ENCODE data around the gene FRMPD2. TPM values are rescaled to one million over a fixed set of nuclear protein-coding genes. Genes with fewer than 3 reads are reported as not detected.
A peak's percentile ranks its signal among the peaks of the same experiment; 100 is the strongest.

Gene FRMPD2
- total RNA-seq, 1 experiment from 2014 or later = 0.44 TPM

DNA sequence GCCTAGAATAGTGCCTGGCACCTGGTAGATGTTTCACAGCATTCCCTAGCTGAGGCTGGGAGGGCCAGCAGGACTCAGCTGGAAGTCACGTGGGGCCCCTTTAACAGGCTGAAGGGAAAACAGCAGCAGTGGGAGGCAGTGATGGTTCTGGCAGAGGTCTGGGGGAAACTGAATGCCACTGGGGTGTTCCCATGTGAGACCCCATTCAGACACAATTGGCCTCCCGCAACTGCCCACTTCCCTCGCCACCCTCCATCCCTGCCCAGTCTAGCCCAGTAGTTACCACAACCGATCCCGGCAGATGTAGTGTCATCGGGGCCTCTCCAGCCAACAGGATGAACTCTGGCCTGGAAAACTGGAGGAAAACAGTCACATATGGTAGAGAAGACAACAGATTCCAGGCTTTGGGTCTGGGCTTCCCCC lies 38.3 kb downstream of the FRMPD2 start:
- no peak overlapping the region for H3K9ac ChIP-seq (ENCODE audit: extremely low read depth, insufficient read length, low read length)
- no peak overlapping the region for H4K91ac ChIP-seq (ENCODE audit: insufficient read length, low read depth, low read length)
- H3K56ac ChIP-seq (ENCODE audit: insufficient read length, low read depth, low read length) = no peak overlapping the region
- no peak overlapping the region for H2BK15ac ChIP-seq (ENCODE audit: low read depth, low read length)
- no peaks in the 10 kb centered on the region for H3K23me2 ChIP-seq (ENCODE audit: insufficient read length, low read depth, low read length, poor library complexity, severe bottlenecking)
- H4K5ac ChIP-seq (ENCODE audit: insufficient read length, low read depth, low read length) = no peak overlapping the region
- H3K27me3 Mint-ChIP-seq (ENCODE audit: low read depth) = no peaks in the 10 kb centered on the region
- no peaks in the 10 kb centered on the region for H3K79me1 ChIP-seq (ENCODE audit: insufficient read depth, low read depth, low read length, poor library complexity, severe bottlenecking)
- no peak overlapping the region for H2BK20ac ChIP-seq (ENCODE audit: low read depth, low read length, poor library complexity, severe bottlenecking)
- peaks cover 9 to 18% of the 10 kb centered on the region in 2 experiments for H3K4me1 Mint-ChIP-seq
- no peak overlapping the region for H3K4me2 ChIP-seq (ENCODE audit: insufficient read depth, insufficient read length, low read length)
- H3K4me1 ChIP-seq (ENCODE audit: insufficient read depth, low read length) = 0 out of 2 replicates have a peak, but pooled peaks cover 1% of the 10 kb centered on the region
- TF ChIP-seq, protein P1, sequence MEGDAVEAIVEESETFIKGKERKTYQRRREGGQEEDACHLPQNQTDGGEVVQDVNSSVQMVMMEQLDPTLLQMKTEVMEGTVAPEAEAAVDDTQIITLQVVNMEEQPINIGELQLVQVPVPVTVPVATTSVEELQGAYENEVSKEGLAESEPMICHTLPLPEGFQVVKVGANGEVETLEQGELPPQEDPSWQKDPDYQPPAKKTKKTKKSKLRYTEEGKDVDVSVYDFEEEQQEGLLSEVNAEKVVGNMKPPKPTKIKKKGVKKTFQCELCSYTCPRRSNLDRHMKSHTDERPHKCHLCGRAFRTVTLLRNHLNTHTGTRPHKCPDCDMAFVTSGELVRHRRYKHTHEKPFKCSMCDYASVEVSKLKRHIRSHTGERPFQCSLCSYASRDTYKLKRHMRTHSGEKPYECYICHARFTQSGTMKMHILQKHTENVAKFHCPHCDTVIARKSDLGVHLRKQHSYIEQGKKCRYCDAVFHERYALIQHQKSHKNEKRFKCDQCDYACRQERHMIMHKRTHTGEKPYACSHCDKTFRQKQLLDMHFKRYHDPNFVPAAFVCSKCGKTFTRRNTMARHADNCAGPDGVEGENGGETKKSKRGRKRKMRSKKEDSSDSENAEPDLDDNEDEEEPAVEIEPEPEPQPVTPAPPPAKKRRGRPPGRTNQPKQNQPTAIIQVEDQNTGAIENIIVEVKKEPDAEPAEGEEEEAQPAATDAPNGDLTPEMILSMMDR (conservative IDR thresholded peaks at IDR 0.05) = no peak
- H4K20me1 ChIP-seq (ENCODE audit: control insufficient read depth, insufficient read depth, insufficient read length) = no peaks in the 10 kb centered on the region
- no peak overlapping the region for H2BK5ac ChIP-seq (ENCODE audit: insufficient read length, low read length)
- no peak overlapping the region for H3K27ac ChIP-seq (ENCODE audit: insufficient read length, low read depth, low read length)
- H2BK12ac ChIP-seq (ENCODE audit: insufficient read length, low read depth, low read length) = no peak overlapping the region
- no peak overlapping the region for H3K4me3 Mint-ChIP-seq
- no peak overlapping the region for H3K14ac ChIP-seq (ENCODE audit: insufficient read depth, low read length)
- no peaks in the 10 kb centered on the region for H3K9me3 ChIP-seq (ENCODE audit: control insufficient read depth, low read depth, low read length)
- no peaks in the 10 kb centered on the region for H3K36me3 Mint-ChIP-seq (ENCODE audit: insufficient read depth in 1 of 3, low read depth in 3 of 3)
- peak overlapping the region in 2 of 3 experiments; percentile 34 to 44; a peak in 3 of 7 replicates for H3K27ac Mint-ChIP-seq
- H3K79me2 ChIP-seq (ENCODE audit: insufficient read depth, low read length) = no peaks in the 10 kb centered on the region
- no peak overlapping the region for H3K18ac ChIP-seq (ENCODE audit: insufficient read length, low read depth, low read length)
- no peak overlapping the region for H2BK120ac ChIP-seq (ENCODE audit: low read depth, low read length, poor library complexity, severe bottlenecking)
- peaks cover 0 to 2% of the 10 kb centered on the region in 2 experiments; a peak in 1 of 5 replicates for H3K9me3 Mint-ChIP-seq
- H3K4ac ChIP-seq (ENCODE audit: low read depth, low read length) = no peak overlapping the region
- no peak overlapping the region for H4K8ac ChIP-seq (replicated peaks; ENCODE audit: insufficient read length, low read depth, low read length)
- H2AFZ ChIP-seq (ENCODE audit: low read length) = no peak overlapping the region
- no peaks in the 10 kb centered on the region for H3K27me3 ChIP-seq (ENCODE audit: insufficient read depth, low read length)
- H3T11ph ChIP-seq (ENCODE audit: low read length) = no peak overlapping the region
- no peak overlapping the region for H3K23ac ChIP-seq (ENCODE audit: insufficient read length, low read depth, low read length)
- WGBS (ENCODE audit: extremely low coverage, insufficient read length, low lambda C conversion rate) = no CpG with 5 or more reads among the region's 6 CpGs
- peak; percentile 32 for DNase-seq
- H2AK5ac ChIP-seq (ENCODE audit: insufficient read length, low read length) = no peak overlapping the region

Data from H9 (cell line).